HepG2 (cell line): Measurements from ENCODE around the gene THSD4. TPM values are rescaled to one million over a fixed set of nuclear protein-coding genes. Genes with fewer than 3 reads are reported as not detected.

ENCODE experiments used
- CHCHD3 ChIP-seq: sonication (generic); formaldehyde crosslinking; IDR thresholded peaks from 2 replicates; pipeline ENCODE4 v1.8.0; 2022; ENCODE audit warnings: mild to moderate bottlenecking, missing genetic modification reagents, moderate library complexity
- GFI1 ChIP-seq: sonication (generic); formaldehyde crosslinking; IDR thresholded peaks from 2 replicates; pipeline ENCODE4 v1.5.0; 2020; ENCODE audit warnings: missing genetic modification reagents, mild to moderate bottlenecking, borderline replicate concordance
- HDAC6 ChIP-seq: fragments of 200-600 bp; sonication (generic); IDR thresholded peaks from 2 replicates; pipeline ENCODE4 v1.7.0; 2017; ENCODE audit warnings: mild to moderate bottlenecking, antibody characterized with exemption, low read length, low read depth
- MIXL1 ChIP-seq: IDR thresholded peaks from 2 replicates; pipeline ENCODE4 v1.6.1; 2016
- MTF2 ChIP-seq: sonication (generic); formaldehyde crosslinking; IDR thresholded peaks from 2 replicates; pipeline ENCODE4 v1.5.0; 2020; ENCODE audit warnings: missing genetic modification reagents, borderline replicate concordance
- RBFOX2 ChIP-seq: fragments of 200-400 bp; formaldehyde crosslinking; IDR thresholded peaks from 2 replicates; pipeline ENCODE4 v1.6.1; 2017; ENCODE audit warnings: low read depth, mild to moderate bottlenecking, low read length
- RCOR2 ChIP-seq: IDR thresholded peaks from 2 replicates; pipeline ENCODE4 v1.6.1; 2016; ENCODE audit warnings: missing biosample characterization, missing genetic modification reagents
- ZFP41 ChIP-seq: sonication (generic); formaldehyde crosslinking; IDR thresholded peaks from 2 replicates; pipeline ENCODE4 v1.4.0; 2020; ENCODE audit warnings: mild to moderate bottlenecking, missing genetic modification reagents, borderline replicate concordance
- ZNF598 ChIP-seq: sonication (generic); formaldehyde crosslinking; IDR thresholded peaks from 2 replicates; pipeline ENCODE4 v1.5.1; 2020; ENCODE audit warnings: mild to moderate bottlenecking, missing genetic modification reagents, borderline replicate concordance
- polyA plus RNA-seq, 8 experiments: library from polyadenylated mRNA; depleted of rRNA in 3 of 8; stranded (reverse) in 7 of 8; unstranded in 1 of 8; fragments of >200 nt; fragmentation: Illumina TruSeq in 4 of 8; extraction: Trizol in 4 of 8; gene quantifications; 2 replicates each; pipeline versions ENCODE4 v1.2.1 to v1.2.3, GENCODE V29; 2011 to 2016; ENCODE audit warnings: low read depth in 4 of 8, missing spikeins in 1 of 8, mixed read lengths in 1 of 8; ENCODE audit not compliant: insufficient read depth in 1 of 8
- total RNA-seq, 5 experiments: library from RNA; depleted of rRNA; stranded (reverse); fragments of >200 nt; fragmentation: Illumina TruSeq; extraction: Trizol; gene quantifications; 2 replicates each; pipeline ENCODE4 v1.2.3, GENCODE V29; 2016; ENCODE audit warnings: low read depth in 1 of 5
- TF ChIP-seq, protein P1 (sequence below): sonication (generic); formaldehyde crosslinking; IDR thresholded peaks from 2 replicates; pipeline ENCODE4 v1.4.0; 2020; ENCODE audit warnings: mild to moderate bottlenecking, missing genetic modification reagents
- TF ChIP-seq, protein P2 (sequence below): sonication (generic); formaldehyde crosslinking; IDR thresholded peaks from 2 replicates; pipeline ENCODE4 v1.8.1; 2022; ENCODE audit warnings: mild to moderate bottlenecking, missing genetic modification reagents
- TF ChIP-seq, protein P3 (sequence below): sonication (generic); formaldehyde crosslinking; IDR thresholded peaks from 2 replicates; pipeline ENCODE4 v1.4.0; 2020; ENCODE audit warnings: missing genetic modification reagents, mild to moderate bottlenecking, borderline replicate concordance
- TF ChIP-seq, protein P4 (sequence below), 2 experiments: fragments of 450-650 bp in 1 of 2; sonication (generic) in 1 of 2; formaldehyde crosslinking in 1 of 2; IDR thresholded peaks; 2 replicates each; pipeline versions ENCODE4 v1.6.1 to v1.8.0; 2016 to 2022; ENCODE audit warnings: antibody characterized with exemption in 1 of 2, mild to moderate bottlenecking in 1 of 2, missing genetic modification reagents in 1 of 2

Gene THSD4
- total and polyA plus RNA-seq, 2 of the 13 experiments (the other 11 are each of a cell fraction or from before 2014, with no cell fraction given) = 0.07 to 0.21 TPM

DNA sequence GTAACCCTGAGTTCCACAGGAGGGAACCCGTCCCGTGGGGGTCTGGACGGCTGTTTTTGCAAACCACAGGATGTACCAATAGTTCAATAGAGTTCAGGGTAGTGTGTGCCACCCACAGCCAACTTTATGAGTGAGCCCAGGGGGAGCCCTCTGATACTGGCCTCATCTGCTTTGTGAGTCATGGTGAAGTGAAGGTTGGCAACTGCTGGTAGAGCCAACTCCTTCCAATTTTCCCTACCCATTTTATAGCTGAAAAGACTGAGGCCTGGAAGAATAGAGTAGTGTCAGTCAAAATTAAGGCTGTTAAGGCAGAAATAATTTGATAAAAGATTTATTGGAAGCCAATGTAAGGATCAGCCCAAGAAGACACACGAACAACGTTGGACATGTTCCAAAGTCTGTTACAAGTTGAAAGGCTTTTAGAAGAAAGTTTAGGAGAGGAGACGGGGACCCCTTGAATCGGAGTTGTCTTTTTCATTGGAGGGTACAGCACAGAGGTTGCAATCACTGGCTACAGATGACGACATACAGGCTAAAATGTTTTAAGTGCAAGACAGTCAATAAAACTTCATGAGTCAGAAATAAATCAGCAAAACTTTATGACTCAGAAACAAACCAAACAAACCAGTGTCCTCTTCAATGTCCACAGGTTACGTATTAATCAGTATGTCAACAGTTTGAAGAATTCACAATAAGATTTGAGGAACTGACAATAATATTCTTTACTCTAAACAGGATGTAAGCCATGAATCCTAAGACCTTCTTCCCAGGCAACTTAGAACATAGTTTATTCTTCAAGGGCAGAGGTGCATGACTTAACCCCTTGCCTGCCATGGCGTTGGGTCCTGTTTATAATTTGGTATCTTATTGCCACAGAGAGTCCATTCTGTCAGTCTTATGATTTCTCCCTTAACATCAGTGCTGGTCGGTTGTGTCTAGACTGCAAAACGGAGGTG is 632.1 kb downstream of the THSD4 start (continued):
- TF ChIP-seq, protein P1, sequence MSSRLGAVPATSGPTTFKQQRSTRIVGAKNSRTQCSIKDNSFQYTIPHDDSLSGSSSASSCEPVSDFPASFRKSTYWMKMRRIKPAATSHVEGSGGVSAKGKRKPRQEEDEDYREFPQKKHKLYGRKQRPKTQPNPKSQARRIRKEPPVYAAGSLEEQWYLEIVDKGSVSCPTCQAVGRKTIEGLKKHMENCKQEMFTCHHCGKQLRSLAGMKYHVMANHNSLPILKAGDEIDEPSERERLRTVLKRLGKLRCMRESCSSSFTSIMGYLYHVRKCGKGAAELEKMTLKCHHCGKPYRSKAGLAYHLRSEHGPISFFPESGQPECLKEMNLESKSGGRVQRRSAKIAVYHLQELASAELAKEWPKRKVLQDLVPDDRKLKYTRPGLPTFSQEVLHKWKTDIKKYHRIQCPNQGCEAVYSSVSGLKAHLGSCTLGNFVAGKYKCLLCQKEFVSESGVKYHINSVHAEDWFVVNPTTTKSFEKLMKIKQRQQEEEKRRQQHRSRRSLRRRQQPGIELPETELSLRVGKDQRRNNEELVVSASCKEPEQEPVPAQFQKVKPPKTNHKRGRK (CRISPR knock-in tag) = no peak
- TF ChIP-seq ZFP41 (no peak), MIXL1 (peak; percentile 98), RBFOX2 (no peak), MTF2 (no peak), GFI1 (CRISPR knock-in tag) (peak; percentile 53; the same call in 1 of the 2 replicates), CHCHD3 (CRISPR knock-in tag) (no peak), HDAC6 (no peak), RCOR2 (peak; percentile 36; the same call in 1 of the 2 replicates), ZNF598 (CRISPR knock-in tag) (no peak)
- TF ChIP-seq, protein P2, sequence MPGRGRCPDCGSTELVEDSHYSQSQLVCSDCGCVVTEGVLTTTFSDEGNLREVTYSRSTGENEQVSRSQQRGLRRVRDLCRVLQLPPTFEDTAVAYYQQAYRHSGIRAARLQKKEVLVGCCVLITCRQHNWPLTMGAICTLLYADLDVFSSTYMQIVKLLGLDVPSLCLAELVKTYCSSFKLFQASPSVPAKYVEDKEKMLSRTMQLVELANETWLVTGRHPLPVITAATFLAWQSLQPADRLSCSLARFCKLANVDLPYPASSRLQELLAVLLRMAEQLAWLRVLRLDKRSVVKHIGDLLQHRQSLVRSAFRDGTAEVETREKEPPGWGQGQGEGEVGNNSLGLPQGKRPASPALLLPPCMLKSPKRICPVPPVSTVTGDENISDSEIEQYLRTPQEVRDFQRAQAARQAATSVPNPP (CRISPR knock-in tag) = no peak
- TF ChIP-seq, protein P3, sequence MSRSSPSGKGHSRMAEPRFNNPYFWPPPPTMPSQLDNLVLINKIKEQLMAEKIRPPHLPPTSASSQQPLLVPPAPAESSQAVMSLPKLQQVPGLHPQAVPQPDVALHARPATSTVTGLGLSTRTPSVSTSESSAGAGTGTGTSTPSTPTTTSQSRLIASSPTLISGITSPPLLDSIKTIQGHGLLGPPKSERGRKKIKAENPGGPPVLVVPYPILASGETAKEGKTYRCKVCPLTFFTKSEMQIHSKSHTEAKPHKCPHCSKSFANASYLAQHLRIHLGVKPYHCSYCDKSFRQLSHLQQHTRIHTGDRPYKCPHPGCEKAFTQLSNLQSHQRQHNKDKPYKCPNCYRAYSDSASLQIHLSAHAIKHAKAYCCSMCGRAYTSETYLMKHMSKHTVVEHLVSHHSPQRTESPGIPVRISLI (CRISPR knock-in tag) = no peak
- TF ChIP-seq, protein P4, sequence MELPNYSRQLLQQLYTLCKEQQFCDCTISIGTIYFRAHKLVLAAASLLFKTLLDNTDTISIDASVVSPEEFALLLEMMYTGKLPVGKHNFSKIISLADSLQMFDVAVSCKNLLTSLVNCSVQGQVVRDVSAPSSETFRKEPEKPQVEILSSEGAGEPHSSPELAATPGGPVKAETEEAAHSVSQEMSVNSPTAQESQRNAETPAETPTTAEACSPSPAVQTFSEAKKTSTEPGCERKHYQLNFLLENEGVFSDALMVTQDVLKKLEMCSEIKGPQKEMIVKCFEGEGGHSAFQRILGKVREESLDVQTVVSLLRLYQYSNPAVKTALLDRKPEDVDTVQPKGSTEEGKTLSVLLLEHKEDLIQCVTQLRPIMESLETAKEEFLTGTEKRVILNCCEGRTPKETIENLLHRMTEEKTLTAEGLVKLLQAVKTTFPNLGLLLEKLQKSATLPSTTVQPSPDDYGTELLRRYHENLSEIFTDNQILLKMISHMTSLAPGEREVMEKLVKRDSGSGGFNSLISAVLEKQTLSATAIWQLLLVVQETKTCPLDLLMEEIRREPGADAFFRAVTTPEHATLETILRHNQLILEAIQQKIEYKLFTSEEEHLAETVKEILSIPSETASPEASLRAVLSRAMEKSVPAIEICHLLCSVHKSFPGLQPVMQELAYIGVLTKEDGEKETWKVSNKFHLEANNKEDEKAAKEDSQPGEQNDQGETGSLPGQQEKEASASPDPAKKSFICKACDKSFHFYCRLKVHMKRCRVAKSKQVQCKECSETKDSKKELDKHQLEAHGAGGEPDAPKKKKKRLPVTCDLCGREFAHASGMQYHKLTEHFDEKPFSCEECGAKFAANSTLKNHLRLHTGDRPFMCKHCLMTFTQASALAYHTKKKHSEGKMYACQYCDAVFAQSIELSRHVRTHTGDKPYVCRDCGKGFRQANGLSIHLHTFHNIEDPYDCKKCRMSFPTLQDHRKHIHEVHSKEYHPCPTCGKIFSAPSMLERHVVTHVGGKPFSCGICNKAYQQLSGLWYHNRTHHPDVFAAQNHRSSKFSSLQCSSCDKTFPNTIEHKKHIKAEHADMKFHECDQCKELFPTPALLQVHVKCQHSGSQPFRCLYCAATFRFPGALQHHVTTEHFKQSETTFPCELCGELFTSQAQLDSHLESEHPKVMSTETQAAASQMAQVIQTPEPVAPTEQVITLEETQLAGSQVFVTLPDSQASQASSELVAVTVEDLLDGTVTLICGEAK (IDR thresholded peaks at IDR 0.05) = peak; percentile 63
- TF ChIP-seq, protein P4 (CRISPR knock-in tag; IDR thresholded peaks at IDR 0.05) = peak; percentile 45; the same call in 1 of the 2 replicates
